CD4-positive, alpha-beta T cell (primary cell): ENCODE measurements around the gene SFTA2. TPM values are rescaled to one million over a fixed set of nuclear protein-coding genes. Genes with fewer than 3 reads are reported as not detected.
"Not testable (repeated sequence)": the region's sequence is repeated elsewhere in the genome, so short reads cannot be mapped to it uniquely, and the experiment has no call there.

Experiments
- ATAC-seq: fragments of 200-7000 bp; cut with Tn5 transposase; one replicate; pipeline ENCODE4 v1.10.0; 2022; ENCODE audit warnings: mild to moderate bottlenecking; ENCODE audit not compliant: poor library complexity
- CTCF ChIA-PET: fragments of 350-600 bp; sonication (Branson Sonifier 250); formaldehyde crosslinking; loops from one replicate; lab custom pipeline; 2021; ENCODE audit warnings: antibody characterized with exemption, inconsistent platforms; lab: Charles Lee
- POLR2A ChIA-PET: fragments of 350-600 bp; sonication (Branson Sonifier 250); formaldehyde crosslinking; loops from one replicate; lab custom pipeline; 2021; ENCODE audit warnings: antibody characterized with exemption, inconsistent platforms; lab: Charles Lee
- DNase-seq, 14 experiments: peaks; one replicate each; pipeline ENCODE4 v3.0.0-alpha.2; 2013 to 2020; ENCODE audit warnings: mixed read lengths in 2 of 14
- H3K27ac ChIP-seq, 2 donors: one replicate each; pipeline versions ENCODE4 v1.5.1 to v1.7.0; 2013; ENCODE audit warnings: low read length in 2 of 2, low read depth in 1 of 2, mild to moderate bottlenecking in 1 of 2
- H3K27me3 ChIP-seq, 2 experiments: 1 replicate in 1 of 2; 2 replicates in 1 of 2; pipeline versions ENCODE4 v1.6.1 to v1.7.0; 2013; ENCODE audit warnings: low read length in 2 of 2, control low read depth in 1 of 2, mild to moderate bottlenecking in 1 of 2, moderate library complexity in 1 of 2; ENCODE audit not compliant: insufficient read depth in 2 of 2, control insufficient read depth in 1 of 2
- H3K36me3 ChIP-seq: one replicate; pipeline ENCODE4 v1.6.1; 2013; ENCODE audit warnings: low read length, control low read depth; ENCODE audit not compliant: insufficient read depth
- H3K4me1 ChIP-seq: one replicate; pipeline ENCODE4 v1.6.1; 2013; ENCODE audit warnings: low read length, control low read depth; ENCODE audit not compliant: insufficient read depth
- H3K4me3 ChIP-seq: one replicate; pipeline ENCODE4 v1.5.1; 2013; ENCODE audit warnings: mild to moderate bottlenecking, low read length, moderate library complexity
- H3K9me3 ChIP-seq, 2 experiments: 1 replicate in 1 of 2; 2 replicates in 1 of 2; pipeline versions ENCODE4 v1.6.1 to v1.7.0; 2013; ENCODE audit warnings: low read length in 2 of 2, mild to moderate bottlenecking in 2 of 2, control low read depth in 1 of 2, moderate library complexity in 1 of 2; ENCODE audit not compliant: control insufficient read depth in 1 of 2, insufficient read depth in 1 of 2
- H3K27ac Mint-ChIP-seq: one replicate; pipeline ENCODE4 v1.8.0; 2020; ENCODE audit warnings: mixed read lengths
- H3K27me3 Mint-ChIP-seq: one replicate; pipeline ENCODE4 v1.8.0; 2021; ENCODE audit warnings: mixed read lengths
- H3K36me3 Mint-ChIP-seq: one replicate; pipeline ENCODE4 v1.8.0; 2021; ENCODE audit warnings: low read depth, mixed read lengths
- H3K4me1 Mint-ChIP-seq: one replicate; pipeline ENCODE4 v1.8.0; 2021; ENCODE audit warnings: low read depth, mixed read lengths
- H3K4me3 Mint-ChIP-seq: one replicate; pipeline ENCODE4 v1.8.0; 2020; ENCODE audit warnings: mild to moderate bottlenecking, mixed read lengths
- H3K9me3 Mint-ChIP-seq: one replicate; pipeline ENCODE4 v1.8.0; 2020; ENCODE audit warnings: mixed read lengths
- intact Hi-C, 2 experiments: fragments of 100-400 bp; cut with DNase I in 1 of 2; cut with micrococcal nuclease in 1 of 2; formaldehyde crosslinking; loops; one replicate each; pipeline versions ENCODE4 v1.15.1 to v1.9.0; 2023 to 2025; cut with DNase I, micrococcal nuclease
- total RNA-seq, 174 experiments: library from RNA in 2 of 174; stranded (reverse) in 2 of 174; gene quantifications; one replicate each; pipeline ENCODE4 v1.2.3 and lab custom pipeline; 2021 to 2026
- TF ChIP-seq, protein P1 (sequence below): fragments of 200-600 bp; IDR thresholded peaks from one replicate; pipeline ENCODE4 v1.8.0; 2022; ENCODE audit warnings: antibody characterized with exemption, mild to moderate bottlenecking

The SFTA2 gene
- total RNA-seq, 2 experiments from 2014 or later, result not detected

DNA sequence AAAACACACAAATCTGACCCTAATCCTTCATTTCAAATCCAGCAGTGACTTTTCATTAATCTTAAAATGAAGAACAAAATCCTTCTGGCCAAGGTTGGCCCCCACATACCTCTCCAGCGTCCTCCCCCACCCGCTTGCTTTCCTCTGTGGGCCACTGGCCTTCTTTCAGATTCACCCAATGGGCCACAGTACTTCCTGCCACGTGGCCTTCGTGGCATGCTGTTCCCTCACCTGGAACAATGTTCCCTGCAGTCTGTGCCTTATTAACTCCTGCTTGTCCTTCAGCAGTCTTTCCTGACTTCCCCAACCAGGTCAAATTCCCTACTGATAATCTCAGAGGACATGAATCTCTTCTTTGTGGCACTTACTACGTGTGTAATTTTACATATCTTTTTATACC, 29.3 kb downstream of the SFTA2 start:
- H3K4me1 Mint-ChIP-seq, result peaks cover 2% of the 10 kb centered on the region
- H3K9me3 Mint-ChIP-seq, result no peaks in the 10 kb centered on the region
- no peak overlapping the region for H3K4me3 Mint-ChIP-seq
- H3K36me3 ChIP-seq, result peaks cover 7% of the 10 kb centered on the region
- ChIA-PET POLR2A (no interaction called here), CTCF (interaction anchor here (0.6 kb wide), 1 partner anchor 133 kb away, joined by 3 read pairs; no protein-coding TSS in a partner anchor)
- intact Hi-C loops, result no loop called here
- H3K4me3 ChIP-seq, result no peak overlapping the region
- no peak overlapping the region for H3K27ac Mint-ChIP-seq
- H3K36me3 Mint-ChIP-seq, result peaks cover 16% of the 10 kb centered on the region
- DNase-seq (no peak), ATAC-seq (no peak)
- no peak overlapping the region for H3K27ac ChIP-seq
- no peaks in the 10 kb centered on the region for H3K27me3 Mint-ChIP-seq
- no peaks in the 10 kb centered on the region for H3K9me3 ChIP-seq
- no peaks in the 10 kb centered on the region for H3K27me3 ChIP-seq
- TF ChIP-seq, protein P1, sequence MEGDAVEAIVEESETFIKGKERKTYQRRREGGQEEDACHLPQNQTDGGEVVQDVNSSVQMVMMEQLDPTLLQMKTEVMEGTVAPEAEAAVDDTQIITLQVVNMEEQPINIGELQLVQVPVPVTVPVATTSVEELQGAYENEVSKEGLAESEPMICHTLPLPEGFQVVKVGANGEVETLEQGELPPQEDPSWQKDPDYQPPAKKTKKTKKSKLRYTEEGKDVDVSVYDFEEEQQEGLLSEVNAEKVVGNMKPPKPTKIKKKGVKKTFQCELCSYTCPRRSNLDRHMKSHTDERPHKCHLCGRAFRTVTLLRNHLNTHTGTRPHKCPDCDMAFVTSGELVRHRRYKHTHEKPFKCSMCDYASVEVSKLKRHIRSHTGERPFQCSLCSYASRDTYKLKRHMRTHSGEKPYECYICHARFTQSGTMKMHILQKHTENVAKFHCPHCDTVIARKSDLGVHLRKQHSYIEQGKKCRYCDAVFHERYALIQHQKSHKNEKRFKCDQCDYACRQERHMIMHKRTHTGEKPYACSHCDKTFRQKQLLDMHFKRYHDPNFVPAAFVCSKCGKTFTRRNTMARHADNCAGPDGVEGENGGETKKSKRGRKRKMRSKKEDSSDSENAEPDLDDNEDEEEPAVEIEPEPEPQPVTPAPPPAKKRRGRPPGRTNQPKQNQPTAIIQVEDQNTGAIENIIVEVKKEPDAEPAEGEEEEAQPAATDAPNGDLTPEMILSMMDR, result no peak
- H3K4me1 ChIP-seq, result peaks cover 5% of the 10 kb centered on the region

DNA sequence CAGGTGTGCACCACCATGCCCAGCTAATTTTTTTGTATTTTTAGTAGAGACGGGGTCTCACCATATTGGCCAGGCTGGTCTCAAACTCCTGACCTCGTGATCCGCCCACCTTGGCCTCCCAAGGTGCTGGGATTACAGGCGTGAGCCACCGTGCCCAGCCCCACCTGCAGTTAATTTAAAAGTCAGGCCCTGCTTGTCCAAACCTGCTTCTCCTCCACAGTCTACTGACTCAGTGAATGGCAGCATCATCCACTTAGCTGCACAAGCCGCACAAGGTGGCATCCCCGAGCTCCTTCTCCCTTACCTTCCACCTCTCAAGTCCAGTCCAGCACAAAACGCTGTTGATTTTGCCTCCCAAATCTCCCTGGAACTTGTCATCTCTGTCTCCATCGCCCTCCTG, 29.8 kb downstream of the SFTA2 start:
- H3K4me3 Mint-ChIP-seq, H3K27me3 ChIP-seq, H3K9me3 Mint-ChIP-seq, H3K9me3 ChIP-seq, H3K27me3 Mint-ChIP-seq, H3K27ac Mint-ChIP-seq, intact Hi-C loops, POLR2A ChIA-PET, H3K36me3 ChIP-seq, H3K4me1 Mint-ChIP-seq, DNase-seq, ATAC-seq, H3K4me1 ChIP-seq, H3K27ac ChIP-seq, H3K4me3 ChIP-seq: not testable (repeated sequence)
- peaks cover 16% of the 10 kb centered on the region for H3K36me3 Mint-ChIP-seq
- CTCF ChIA-PET, result interaction anchor here (0.6 kb wide), 1 partner anchor 540 kb away, joined by 3 read pairs; no protein-coding TSS in a partner anchor

DNA sequence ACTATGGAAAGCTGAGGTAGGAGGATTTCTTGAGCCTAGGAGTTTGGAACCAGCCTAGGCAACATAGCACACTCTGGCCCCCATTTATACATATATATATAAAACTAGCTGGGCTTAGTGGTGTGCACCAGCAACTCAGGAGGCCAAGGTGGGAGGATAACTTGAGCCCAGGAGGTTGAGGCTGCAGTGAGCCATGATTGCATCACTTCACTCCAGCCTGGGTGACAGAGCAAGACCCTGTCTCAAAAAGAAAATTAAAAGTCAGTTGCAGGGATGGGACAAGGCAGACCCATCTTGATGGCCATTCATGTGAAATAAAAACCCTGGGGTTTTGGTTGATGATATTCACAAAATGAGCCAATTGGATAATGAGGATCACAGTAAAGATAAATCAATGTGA, 30.5 kb downstream of the SFTA2 start:
- H3K27ac ChIP-seq, result no peak overlapping the region
- ATAC-seq (no peak), DNase-seq (no peak)
- POLR2A ChIA-PET, result no interaction called here
- no peaks in the 10 kb centered on the region for H3K4me1 ChIP-seq
- TF ChIP-seq, protein P1, result no peak
- H3K9me3 Mint-ChIP-seq, result no peaks in the 10 kb centered on the region
- H3K27me3 ChIP-seq, result no peaks in the 10 kb centered on the region
- H3K36me3 Mint-ChIP-seq, result peaks cover 20% of the 10 kb centered on the region
- no peak overlapping the region for H3K4me3 Mint-ChIP-seq
- intact Hi-C loops, result no loop called here
- CTCF ChIA-PET, result no interaction called here
- H3K9me3 ChIP-seq, result no peaks in the 10 kb centered on the region
- H3K36me3 ChIP-seq, result peaks cover 7% of the 10 kb centered on the region
- H3K27me3 Mint-ChIP-seq, result no peaks in the 10 kb centered on the region
- H3K4me3 ChIP-seq, result no peak overlapping the region
- H3K27ac Mint-ChIP-seq, result no peak overlapping the region
- H3K4me1 Mint-ChIP-seq, result no peaks in the 10 kb centered on the region

DNA sequence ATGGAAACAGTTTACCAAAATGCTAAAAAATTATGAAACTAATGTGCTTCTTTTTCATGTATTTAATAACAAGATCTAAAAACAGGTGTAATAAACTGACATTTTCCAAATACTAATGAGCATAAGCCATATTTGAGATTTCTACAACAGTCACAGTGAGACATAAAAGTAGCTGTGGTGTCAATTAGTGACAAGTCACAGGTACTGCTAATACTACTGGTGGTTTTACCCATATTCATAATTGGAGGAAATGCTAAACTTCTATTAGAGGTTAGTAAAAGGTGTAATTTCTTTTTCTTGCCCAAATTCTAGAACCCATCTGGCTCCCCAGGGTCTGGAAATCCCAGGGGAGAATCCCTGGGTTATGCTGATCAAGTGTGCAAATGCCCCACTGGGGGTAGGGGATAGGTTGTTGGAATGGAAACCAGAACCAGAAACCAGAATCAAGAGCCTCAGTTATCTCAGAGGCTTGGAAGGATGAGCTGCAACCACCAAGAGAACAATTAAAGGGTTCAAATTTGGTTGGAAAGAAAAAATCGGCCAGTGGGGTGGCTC, 31.0 kb downstream of the SFTA2 start:
- Mint-ChIP-seq H3K4me3 (no peak overlapping the region), H3K36me3 (peaks cover 23% of the 10 kb centered on the region), H3K9me3 (no peaks in the 10 kb centered on the region), H3K27me3 (no peaks in the 10 kb centered on the region), H3K4me1 (no peaks in the 10 kb centered on the region), H3K27ac (no peak overlapping the region)
- no peaks in the 10 kb centered on the region for H3K9me3 ChIP-seq
- ATAC-seq (no peak), DNase-seq (no peak)
- intact Hi-C loops, result no loop called here
- H3K27me3 ChIP-seq, result no peaks in the 10 kb centered on the region
- ChIA-PET CTCF (no interaction called here), POLR2A (no interaction called here)
- no peaks in the 10 kb centered on the region for H3K4me1 ChIP-seq
- no peak overlapping the region for H3K4me3 ChIP-seq
- H3K27ac ChIP-seq, result no peak overlapping the region
- H3K36me3 ChIP-seq, result peaks cover 12% of the 10 kb centered on the region
- TF ChIP-seq, protein P1, result no peak
